Coronary artery (tissue), 2 donors: ENCODE data around the gene VAV1.
"Not testable (repeated sequence)": the region's sequence is repeated elsewhere in the genome, so short reads cannot be mapped to it uniquely, and the experiment has no call there.

Source experiments
- DNase-seq: peaks from one replicate; pipeline ENCODE4 v3.0.0-alpha.2; 2017; ENCODE audit warnings: low spot score
- H3K27ac ChIP-seq, 2 donors: fragments of 200-600 bp; sonication (generic); one replicate each; pipeline ENCODE4 v1.5.1; 2016 to 2019
- H3K4me3 ChIP-seq: fragments of 200-600 bp; sonication (generic); 2 replicates; pipeline ENCODE4 v1.5.1; 2016; ENCODE audit warnings: mild to moderate bottlenecking, moderate library complexity
- TF ChIP-seq, protein P1 (sequence below): fragments of 200-600 bp; sonication (generic); IDR thresholded peaks from one replicate; pipeline ENCODE4 v1.5.1; 2019; ENCODE audit warnings: antibody characterized with exemption

VAV1 gene

DNA sequence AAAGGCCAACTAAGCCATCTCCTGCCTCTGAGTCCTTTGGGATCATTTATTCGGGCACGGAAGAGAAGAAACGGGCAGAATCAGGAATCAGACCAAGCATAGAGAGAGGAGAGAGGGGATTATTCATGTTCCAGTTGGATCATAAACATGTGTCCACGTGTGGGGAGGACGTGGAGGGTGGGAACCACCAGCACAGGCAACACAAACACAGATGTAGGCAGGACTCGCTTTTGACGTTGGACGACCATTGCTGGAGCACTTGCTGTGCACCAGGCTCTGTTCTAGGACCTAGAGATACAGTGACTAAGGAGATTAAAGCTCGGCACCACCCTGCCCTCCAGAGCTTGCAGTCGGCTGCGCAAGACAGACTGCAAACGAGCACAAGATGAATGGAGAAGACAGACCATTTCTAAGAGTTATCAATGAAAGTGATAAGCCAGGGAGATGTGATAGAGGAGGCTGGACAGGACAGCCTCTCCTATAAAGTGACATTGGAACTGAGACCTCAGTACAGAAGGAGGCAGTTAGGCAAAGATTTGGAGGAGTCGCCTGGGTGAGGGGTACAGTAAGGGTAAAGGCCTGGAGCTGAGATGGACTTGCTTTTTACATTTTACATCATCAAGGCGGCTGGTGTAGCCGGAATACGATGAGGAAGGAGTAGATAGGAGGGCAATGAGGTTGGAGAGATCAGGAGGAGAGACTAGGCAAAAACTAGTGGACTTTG, 6.0 kb upstream of the VAV1 start:
- Histone ChIP-seq H3K27ac (no peak overlapping the region), H3K4me3 (peak overlapping the region; percentile 65)
- no peak for DNase-seq
- TF ChIP-seq, protein P1, sequence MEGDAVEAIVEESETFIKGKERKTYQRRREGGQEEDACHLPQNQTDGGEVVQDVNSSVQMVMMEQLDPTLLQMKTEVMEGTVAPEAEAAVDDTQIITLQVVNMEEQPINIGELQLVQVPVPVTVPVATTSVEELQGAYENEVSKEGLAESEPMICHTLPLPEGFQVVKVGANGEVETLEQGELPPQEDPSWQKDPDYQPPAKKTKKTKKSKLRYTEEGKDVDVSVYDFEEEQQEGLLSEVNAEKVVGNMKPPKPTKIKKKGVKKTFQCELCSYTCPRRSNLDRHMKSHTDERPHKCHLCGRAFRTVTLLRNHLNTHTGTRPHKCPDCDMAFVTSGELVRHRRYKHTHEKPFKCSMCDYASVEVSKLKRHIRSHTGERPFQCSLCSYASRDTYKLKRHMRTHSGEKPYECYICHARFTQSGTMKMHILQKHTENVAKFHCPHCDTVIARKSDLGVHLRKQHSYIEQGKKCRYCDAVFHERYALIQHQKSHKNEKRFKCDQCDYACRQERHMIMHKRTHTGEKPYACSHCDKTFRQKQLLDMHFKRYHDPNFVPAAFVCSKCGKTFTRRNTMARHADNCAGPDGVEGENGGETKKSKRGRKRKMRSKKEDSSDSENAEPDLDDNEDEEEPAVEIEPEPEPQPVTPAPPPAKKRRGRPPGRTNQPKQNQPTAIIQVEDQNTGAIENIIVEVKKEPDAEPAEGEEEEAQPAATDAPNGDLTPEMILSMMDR: no peak

DNA sequence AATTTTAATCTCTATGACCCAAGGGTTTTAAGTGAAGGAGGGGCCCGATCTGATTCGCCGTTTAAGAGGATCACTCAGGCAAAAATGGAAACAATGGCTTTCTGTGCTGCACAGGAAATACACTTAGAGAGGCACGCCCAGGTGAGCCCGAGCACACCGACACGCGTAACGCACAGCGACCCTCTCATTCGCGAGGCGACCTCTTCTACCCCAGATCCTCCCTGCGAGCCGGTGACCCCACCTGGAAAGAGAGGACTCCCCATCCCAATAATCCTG, 5.5 kb upstream of the VAV1 start:
- no peak for DNase-seq
- TF ChIP-seq, protein P1: no peak
- no peak overlapping the region for H3K27ac ChIP-seq
- H3K4me3 ChIP-seq: peak overlapping the region; percentile 65

DNA sequence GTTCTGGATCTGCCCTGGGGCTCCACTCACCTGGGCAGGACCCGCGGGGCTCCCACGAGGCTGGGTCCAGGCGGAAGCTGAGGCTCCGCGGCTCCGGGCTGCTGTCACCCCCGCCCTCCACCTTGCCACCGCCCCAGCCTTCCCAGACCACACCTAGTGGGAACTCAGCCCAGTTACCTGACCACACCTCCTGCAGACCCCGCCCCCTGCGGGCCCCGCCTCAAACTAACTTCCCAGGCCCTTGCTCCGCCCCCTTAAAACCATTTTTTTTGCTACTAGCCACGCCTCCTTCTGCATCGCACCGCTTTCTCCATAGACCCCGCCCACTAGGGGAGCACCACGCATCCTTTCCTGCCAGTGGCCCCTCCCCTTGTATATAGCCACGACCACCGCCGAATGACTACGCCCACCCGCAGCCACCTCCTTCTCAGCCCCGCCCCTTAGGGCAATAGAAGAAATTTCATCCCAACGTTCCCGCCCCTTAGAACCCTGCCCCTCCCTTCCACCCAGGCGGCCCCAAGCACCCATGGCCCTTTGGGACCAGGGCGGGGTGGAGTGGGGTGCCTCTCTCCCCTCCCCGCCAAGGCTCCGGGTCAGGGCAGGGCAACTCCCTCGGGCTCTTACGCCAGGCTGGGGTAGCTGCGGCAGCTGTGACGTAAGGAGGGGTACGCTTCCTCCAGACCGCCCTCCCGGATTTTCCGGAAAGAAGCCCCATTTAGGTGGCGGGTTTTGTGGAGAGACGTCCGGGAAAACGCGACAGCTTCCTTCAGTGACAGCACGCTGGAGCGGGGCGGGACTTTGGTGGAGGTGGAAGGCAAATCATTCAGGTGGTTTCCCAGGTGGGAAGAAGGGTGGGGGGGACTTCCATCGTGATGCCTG, 4.9 kb upstream of the VAV1 start, which contains the start of gene SH2D3A:
TSS of gene SH2D3A (minus strand) at position 79 of the 879 bp plus-strand sequence. CDS start 3,687 bp downstream, outside the sequence.
- DNase-seq: no peak
- Histone ChIP-seq H3K27ac (no peak within 1 kb of the TSS), H3K4me3 (peak within 1 kb of the TSS; percentile 65)
- TF ChIP-seq, protein P1: no peak

- Histone ChIP-seq H3K4me3 (no peak overlapping the region), H3K27ac (no peak overlapping the region)
- TF ChIP-seq, protein P1: no peak
- DNase-seq: no peak
These were observed 4.2 kb upstream of the VAV1 start for GRCh38 chr19:6768236-6768785.

GRCh38 chr19:6769006-6769619, 3.4 kb upstream of the VAV1 start:
- TF ChIP-seq, protein P1: no peak
- DNase-seq: no peak
- no peak overlapping the region for H3K27ac ChIP-seq
- no peak overlapping the region for H3K4me3 ChIP-seq

GRCh38 chr19:6771648-6772027, 870 bp upstream of the VAV1 start:
- not testable (repeated sequence) for DNase-seq, H3K27ac ChIP-seq, H3K4me3 ChIP-seq

- Histone ChIP-seq H3K4me3 (peak overlapping the region; percentile 60), H3K27ac (peak overlapping the region in 1 of 2 donors; percentile 35)
- TF ChIP-seq, protein P1: no peak
- no peak for DNase-seq
These were observed 386 bp downstream of the VAV1 start for GRCh38 chr19:6772866-6773322.
